ENCODE data around the gene ZNF669. TPM values are rescaled to one million over a fixed set of nuclear protein-coding genes. Genes with fewer than 3 reads are reported as not detected.

The ZNF669 gene
- total RNA-seq, 1 donor from 2014 or later: 10.0 TPM

GRCh38 chr1:247096958-247097357, 7.2 kb downstream of the ZNF669 start:
- peaks cover 38% of the 10 kb centered on the region for H3K9me3 Mint-ChIP-seq (ENCODE audit: unreplicated experiment)
- H3K4me3 Mint-ChIP-seq (ENCODE audit: unreplicated experiment): no peak overlapping the region
- H3K36me3 Mint-ChIP-seq (ENCODE audit: unreplicated experiment): peaks cover 48% of the 10 kb centered on the region
- H3K27ac Mint-ChIP-seq (ENCODE audit: unreplicated experiment): no peak overlapping the region
- DNase-seq (ENCODE audit: extremely low spot score, unreplicated experiment): no peak
- TF ChIP-seq CTCF (IDR thresholded peaks at IDR 0.05): no peak
- no peaks in the 10 kb centered on the region for H3K4me1 Mint-ChIP-seq (ENCODE audit: unreplicated experiment)
- no peaks in the 10 kb centered on the region for H3K27me3 Mint-ChIP-seq (ENCODE audit: unreplicated experiment)

- no peaks in the 10 kb centered on the region for H3K27me3 Mint-ChIP-seq (ENCODE audit: unreplicated experiment)
- H3K27ac Mint-ChIP-seq (ENCODE audit: unreplicated experiment): no peak overlapping the region
- peak; percentile 27 for DNase-seq (ENCODE audit: extremely low spot score, unreplicated experiment)
- H3K4me1 Mint-ChIP-seq (ENCODE audit: unreplicated experiment): no peaks in the 10 kb centered on the region
- no peak overlapping the region for H3K4me3 Mint-ChIP-seq (ENCODE audit: unreplicated experiment)
- peaks cover 43% of the 10 kb centered on the region for H3K36me3 Mint-ChIP-seq (ENCODE audit: unreplicated experiment)
- no peak for TF ChIP-seq CTCF (IDR thresholded peaks at IDR 0.05)
- peaks cover 34% of the 10 kb centered on the region for H3K9me3 Mint-ChIP-seq (ENCODE audit: unreplicated experiment)
These were observed 7.6 kb downstream of the ZNF669 start for GRCh38 chr1:247096544-247096943.

GRCh38 chr1:247096112-247096511, 8.0 kb downstream of the ZNF669 start:
- peaks cover 33% of the 10 kb centered on the region for H3K9me3 Mint-ChIP-seq (ENCODE audit: unreplicated experiment)
- H3K27ac Mint-ChIP-seq (ENCODE audit: unreplicated experiment): no peak overlapping the region
- H3K4me1 Mint-ChIP-seq (ENCODE audit: unreplicated experiment): no peaks in the 10 kb centered on the region
- H3K27me3 Mint-ChIP-seq (ENCODE audit: unreplicated experiment): no peaks in the 10 kb centered on the region
- peaks cover 39% of the 10 kb centered on the region for H3K36me3 Mint-ChIP-seq (ENCODE audit: unreplicated experiment)
- no peak for TF ChIP-seq CTCF (IDR thresholded peaks at IDR 0.05)
- no peak overlapping the region for H3K4me3 Mint-ChIP-seq (ENCODE audit: unreplicated experiment)
- peak; percentile 11 for DNase-seq (ENCODE audit: extremely low spot score, unreplicated experiment)

- H3K4me3 Mint-ChIP-seq (ENCODE audit: unreplicated experiment): no peak overlapping the region
These were observed 13.7 kb downstream of the ZNF669 start for GRCh38 chr1:247090455-247090854.

More at GRCh38 chr1:247090455-247090854, 13.7 kb downstream of the ZNF669 start:
- Mint-ChIP-seq H3K36me3 (ENCODE audit: unreplicated experiment) (no peaks in the 10 kb centered on the region), H3K9me3 (ENCODE audit: unreplicated experiment) (peaks cover 5% of the 10 kb centered on the region), H3K4me1 (ENCODE audit: unreplicated experiment) (no peaks in the 10 kb centered on the region), H3K27me3 (ENCODE audit: unreplicated experiment) (no peaks in the 10 kb centered on the region), H3K27ac (ENCODE audit: unreplicated experiment) (no peak overlapping the region)
- TF ChIP-seq CTCF (IDR thresholded peaks at IDR 0.05): no peak
- no peak for DNase-seq (ENCODE audit: extremely low spot score, unreplicated experiment)
